ENCODE measurements around the gene GPR15LG.

GRCh38 chr10:84233940-84234339, 60.3 kb downstream of the GPR15LG start:
- no peak for TF ChIP-seq EZH2 (IDR thresholded peaks at IDR 0.05)
- TF ChIP-seq POLR2AphosphoS5 (IDR thresholded peaks at IDR 0.05; ENCODE audit: borderline replicate concordance, low read depth, low read length) = no peak
